GM18507 (cell line): Measurements from ENCODE around the gene WDR86.
A peak's percentile ranks its signal among the peaks of the same experiment; 100 is the strongest.

ENCODE experiments used
- DNase-seq: peaks from one replicate; pipeline ENCODE4 v3.0.0; 2011; ENCODE audit warnings: low read depth; ENCODE audit not compliant: insufficient read length; ENCODE audit errors: extremely low spot score
- FAIRE-seq: peaks from 2 replicates; lab custom pipeline; 2011; peaks lifted over from hg19 to GRCh38; lab: Jason Lieb, UNC

Gene WDR86

DNA sequence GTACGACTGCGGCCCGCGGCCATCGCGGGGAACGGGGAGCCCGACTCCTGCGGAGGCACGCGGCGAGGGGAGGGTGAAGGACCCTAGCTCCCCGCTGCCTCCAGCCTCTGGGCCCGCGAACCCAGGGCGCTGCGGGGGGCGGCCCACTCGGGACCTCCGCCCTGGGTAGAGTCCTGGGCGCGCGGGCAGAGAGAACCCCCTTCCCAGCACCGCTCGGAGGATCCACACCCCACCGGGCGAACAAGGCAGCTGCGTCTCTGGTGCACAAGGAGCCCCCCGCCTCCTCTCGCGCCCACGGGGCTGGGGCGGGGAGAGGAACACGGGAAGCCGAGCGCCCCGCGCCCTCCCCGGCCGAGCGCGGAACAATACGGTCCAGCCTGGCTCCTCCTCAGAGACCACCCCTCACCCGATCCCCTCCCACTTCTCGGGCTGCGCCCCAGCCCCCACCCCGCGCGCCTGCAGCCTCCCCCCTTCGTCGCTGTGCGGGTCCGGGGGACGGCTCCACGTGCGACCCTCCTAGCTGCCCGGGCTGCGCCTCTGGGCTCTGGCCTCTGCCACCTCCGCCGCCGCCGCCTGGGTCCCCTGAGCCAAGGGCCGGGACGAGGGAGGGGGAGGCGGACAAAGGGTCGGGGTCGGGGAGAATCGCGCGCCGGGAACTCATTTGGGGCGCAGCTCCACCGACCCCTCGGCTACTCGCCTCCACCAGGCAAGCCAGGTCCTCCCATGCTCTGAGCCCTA is at the start of gene WDR86:
Gene WDR86, minus strand, starts transcription at position 372 of the 738 bp plus-strand sequence. CDS start 449 bp downstream, outside the sequence.
- FAIRE-seq: no peak

GRCh38 chr7:151457534-151457933 is 47.7 kb upstream of the WDR86 start:
- no peak for DNase-seq
- no peak for FAIRE-seq

More for the DNA sequence above, at the start of gene WDR86:
- no peak for DNase-seq

GRCh38 chr7:151456782-151457181 is 46.9 kb upstream of the WDR86 start:
- DNase-seq (no peak), FAIRE-seq (no peak)

DNA sequence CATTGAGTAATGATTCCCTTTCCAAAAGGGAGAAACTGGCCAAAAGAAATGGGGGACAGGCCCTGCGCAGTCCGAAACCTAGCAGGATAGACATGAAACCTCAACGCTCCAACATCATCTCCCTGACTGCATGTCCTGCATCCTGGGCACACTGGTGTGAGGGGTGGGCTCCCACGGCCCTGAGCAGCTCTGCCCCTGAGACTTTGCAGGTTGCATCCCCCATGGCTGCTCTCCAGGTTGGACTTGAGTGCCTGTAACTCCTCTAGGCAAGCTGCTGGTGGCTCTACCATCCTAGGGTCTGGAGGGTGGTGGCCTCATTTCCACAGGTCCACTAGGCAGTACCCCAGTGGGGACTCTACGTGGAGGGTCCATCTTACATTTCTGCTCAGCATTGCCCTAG is 46.4 kb upstream of the WDR86 start:
- no peak for FAIRE-seq
- DNase-seq: no peak

DNA sequence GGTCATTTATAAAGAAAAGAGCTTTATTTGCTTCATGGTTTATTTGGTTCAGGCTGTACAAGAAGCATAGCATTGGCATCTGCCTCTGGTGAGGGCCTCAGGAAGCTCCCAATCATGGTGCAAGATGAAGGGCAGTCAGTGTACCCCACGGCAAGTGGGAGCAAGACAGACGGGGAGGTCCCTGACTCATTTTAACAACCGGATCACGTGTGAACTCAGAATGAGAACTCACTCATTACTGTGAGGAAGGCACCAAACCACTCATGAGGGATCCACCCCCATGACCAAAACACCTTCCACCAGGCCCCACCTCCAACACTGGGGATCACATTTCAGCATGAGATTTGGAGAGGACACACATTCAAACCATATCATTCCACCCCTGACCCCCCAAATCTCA is 45.9 kb upstream of the WDR86 start:
- no peak for DNase-seq
- no peak for FAIRE-seq

GRCh38 chr7:151454932-151455530 is 45.2 kb upstream of the WDR86 start:
- FAIRE-seq (no peak), DNase-seq (no peak)

GRCh38 chr7:151454305-151454704 is 44.5 kb upstream of the WDR86 start:
- DNase-seq (no peak), FAIRE-seq (no peak)

- FAIRE-seq: no peak
- no peak for DNase-seq
Measured at GRCh38 chr7:151453326-151453791, 43.5 kb upstream of the WDR86 start.

DNA sequence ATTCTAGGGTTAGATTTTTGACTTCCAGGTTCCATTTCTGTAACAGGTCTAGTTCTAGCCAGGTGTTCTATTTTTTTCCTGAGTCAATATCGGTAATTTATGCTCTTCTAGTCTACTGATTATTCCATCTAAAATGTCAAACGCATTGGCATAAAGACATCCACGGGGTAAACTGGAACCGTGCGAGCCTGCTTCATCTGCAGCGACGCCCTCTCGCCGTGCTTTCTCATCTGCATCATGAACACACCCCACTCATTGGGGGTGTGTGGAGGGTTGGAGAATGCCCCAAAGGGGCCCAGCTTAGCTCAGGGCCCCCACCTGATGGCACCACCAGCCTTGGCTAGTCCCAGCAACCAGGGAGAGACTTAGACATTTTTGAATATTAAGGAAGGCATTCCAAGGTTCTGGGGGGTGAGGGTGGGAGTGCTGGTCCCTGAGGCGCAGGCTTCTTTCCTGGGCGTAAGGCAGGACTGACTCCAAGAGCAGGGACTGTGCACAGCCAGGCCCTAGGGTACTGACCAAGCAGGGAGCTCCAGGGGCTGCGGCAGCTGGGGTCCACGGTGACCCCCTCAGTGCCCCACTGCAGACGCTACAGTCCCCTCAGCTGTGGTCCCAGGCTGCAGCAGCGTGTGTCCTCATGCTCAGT is 43.0 kb upstream of the WDR86 start:
- no peak for FAIRE-seq
- no peak for DNase-seq

DNA sequence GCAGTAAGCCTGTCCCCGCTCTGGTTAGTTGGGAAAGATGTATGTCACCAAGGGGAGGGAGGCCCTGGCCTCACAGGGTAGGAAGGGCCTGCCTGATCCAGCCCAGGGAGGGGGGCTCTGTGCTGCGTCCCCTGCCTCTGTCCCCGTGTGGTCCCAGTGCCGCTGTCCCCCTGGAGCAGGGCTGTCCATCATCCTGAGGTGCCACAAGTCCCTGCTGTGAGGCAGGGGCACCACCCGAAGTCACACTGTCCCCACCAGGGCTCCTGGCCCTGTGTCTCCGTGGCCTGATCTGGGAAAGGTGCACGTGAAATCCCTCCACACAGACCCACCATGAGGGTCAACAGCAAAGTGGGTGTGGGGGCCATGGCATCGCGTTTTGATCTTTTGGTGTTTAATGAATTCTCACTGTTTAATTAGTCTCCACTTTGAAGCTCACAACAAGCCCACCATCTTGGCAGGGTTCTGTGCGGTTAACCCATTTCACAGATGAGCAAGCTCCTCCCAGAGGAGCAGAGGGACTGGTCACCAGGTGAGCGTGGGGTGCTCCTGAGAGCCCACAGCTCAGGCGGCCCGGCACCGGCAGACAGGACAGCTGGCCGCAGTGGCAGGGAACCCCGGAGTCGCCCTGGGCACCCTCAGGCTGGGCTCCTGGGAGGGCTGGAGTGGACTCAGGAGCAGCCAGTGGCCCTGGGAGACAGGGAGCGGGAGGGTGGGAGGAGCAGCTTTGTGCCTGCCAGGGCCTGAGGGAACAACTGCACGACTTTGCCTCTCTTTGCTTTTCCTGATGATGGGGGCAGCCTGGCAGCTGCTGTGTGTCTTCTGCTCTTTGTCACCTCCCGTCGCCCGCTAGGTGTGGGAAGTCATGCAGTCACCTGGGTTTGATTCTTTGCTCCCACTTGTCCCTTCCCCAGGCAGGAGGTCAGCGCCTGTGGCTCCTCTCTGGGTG is 42.1 kb upstream of the WDR86 start:
- no peak for DNase-seq
- FAIRE-seq: no peak

GRCh38 chr7:151451156-151451555 is 41.3 kb upstream of the WDR86 start:
- no peak for DNase-seq
- no peak for FAIRE-seq

GRCh38 chr7:151449990-151450389 is 40.2 kb upstream of the WDR86 start:
- DNase-seq (no peak), FAIRE-seq (no peak)

DNA sequence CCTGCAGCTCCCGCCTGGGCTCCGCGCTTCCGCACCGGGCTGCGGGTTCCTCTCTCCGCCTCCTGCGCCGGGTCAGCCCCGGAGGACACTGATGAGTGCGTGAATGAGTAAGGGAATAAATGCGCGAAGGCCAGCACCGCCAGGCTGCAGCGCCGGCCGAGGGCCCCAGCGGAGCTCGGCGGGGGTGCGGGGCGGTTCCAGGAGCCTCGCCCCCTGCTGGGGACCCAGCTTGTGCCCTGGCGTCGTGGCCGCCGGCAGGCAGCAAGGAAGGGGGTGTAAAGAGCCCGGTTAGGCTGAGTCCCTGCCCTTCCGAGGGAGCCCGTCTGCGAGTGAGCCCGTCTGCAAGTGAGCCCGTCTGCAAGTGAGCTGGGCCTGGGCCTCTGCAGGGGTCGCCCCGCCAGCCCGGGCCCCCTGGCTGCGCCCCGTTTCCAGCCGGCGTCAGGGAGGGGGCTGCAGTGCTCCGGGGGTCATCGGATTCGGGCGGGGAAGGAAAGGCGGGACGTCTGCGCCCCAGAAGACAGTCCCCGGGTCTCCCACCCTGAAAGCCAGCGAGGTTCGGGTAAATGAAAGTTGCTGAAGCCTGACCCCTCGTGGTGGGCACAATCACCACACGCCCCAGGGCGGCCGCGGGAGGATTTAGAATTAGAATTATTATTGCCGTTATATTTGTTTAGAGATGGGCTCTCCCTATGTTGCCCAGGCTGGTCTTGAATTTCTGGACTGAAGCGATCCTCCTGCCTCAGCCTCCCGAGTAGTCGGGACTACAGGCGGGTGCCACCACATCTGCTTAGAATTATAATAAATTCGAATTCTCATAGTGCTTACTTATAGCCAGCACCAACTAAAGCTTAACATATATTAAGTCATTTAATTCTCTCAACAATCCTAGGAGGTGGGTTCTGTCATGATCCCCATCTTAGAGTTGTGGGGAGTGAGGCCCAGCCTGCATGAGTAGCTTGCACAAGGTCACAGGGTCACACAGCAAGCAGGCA is 38.7 kb upstream of the WDR86 start:
- FAIRE-seq (peak; percentile 46), DNase-seq (peak; percentile 73)

GRCh38 chr7:151447901-151448260 is 38.0 kb upstream of the WDR86 start:
- DNase-seq (no peak), FAIRE-seq (no peak)

- FAIRE-seq: no peak
- DNase-seq: no peak
Measured at GRCh38 chr7:151447312-151447711, 37.5 kb upstream of the WDR86 start.

DNA sequence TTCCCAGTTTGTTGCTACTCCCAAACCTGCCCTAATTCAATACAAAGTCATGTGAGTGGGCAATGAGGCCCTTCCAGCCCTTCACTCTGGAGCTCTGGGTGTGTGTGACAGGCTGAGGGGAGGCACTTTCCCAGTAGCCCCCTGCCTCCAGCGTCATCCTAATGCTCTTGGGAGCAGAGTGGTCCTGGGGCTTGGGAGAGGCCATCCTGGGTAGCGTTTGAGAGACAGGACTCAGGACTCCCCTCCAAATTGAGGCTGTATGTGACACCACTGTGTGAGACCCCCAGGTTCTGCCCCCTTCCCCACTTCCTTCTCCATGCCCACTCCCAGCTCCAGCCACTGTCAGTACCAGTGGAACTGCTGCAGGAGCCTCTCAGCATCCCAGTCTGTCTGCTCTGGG is 36.6 kb upstream of the WDR86 start:
- FAIRE-seq (no peak), DNase-seq (no peak)

GRCh38 chr7:151444632-151445031 is 34.8 kb upstream of the WDR86 start:
- FAIRE-seq (no peak), DNase-seq (no peak)

DNA sequence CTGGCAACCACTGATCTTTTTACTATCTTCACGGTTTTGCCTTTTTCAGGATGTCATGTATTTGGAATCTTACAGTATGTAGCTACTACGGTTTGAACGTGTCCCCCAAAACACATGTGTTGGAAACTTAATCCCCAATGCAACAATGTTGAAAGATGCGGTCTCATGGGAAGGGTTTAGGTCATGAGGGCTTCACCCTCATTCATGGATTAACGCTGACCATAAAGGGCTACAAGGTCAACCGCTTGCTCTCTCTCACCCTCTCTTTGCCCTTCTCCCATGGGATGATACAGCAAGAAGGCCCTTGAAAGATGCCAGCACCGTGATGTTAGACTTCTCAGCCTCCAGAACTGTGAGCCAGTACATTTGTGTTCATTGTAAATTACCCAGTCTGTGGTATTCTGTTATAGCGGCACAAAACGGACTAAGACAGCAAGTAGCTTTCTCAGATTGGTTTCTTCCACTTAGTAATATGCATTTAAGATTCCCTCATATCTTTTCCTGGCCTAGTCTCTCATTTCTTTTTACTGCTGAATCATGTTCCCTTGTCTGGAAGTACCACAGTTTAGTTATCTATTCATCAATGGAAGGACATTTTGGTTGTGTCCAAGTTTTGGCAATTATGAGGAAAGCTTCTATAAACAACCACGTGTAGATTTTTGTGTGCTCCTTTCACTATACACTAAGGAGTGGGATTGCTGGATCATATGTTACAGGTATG is 33.1 kb upstream of the WDR86 start:
- DNase-seq (no peak), FAIRE-seq (no peak)
